Neuronal stem cell (in vitro differentiated cells): Measurements from ENCODE around the gene TACR3. TPM values are rescaled to one million over a fixed set of nuclear protein-coding genes. Genes with fewer than 3 reads are reported as not detected.

Source experiments
- DNase-seq: peaks from one replicate; pipeline ENCODE4 v3.0.0-alpha.2; 2013; ENCODE audit warnings: low spot score
- H2AFZ ChIP-seq: one replicate; pipeline ENCODE4 v1.6.1; 2013; ENCODE audit warnings: mild to moderate bottlenecking, low read length, inconsistent platforms
- H2AK5ac ChIP-seq: 2 replicates; pipeline ENCODE4 v1.6.1; 2013; ENCODE audit warnings: low read depth, mild to moderate bottlenecking, inconsistent platforms, low read length, moderate library complexity, mixed read lengths
- H2BK120ac ChIP-seq: 2 replicates; pipeline ENCODE4 v1.6.1; 2013; ENCODE audit warnings: low read depth, mild to moderate bottlenecking, inconsistent platforms, low read length, moderate library complexity, mixed read lengths
- H2BK12ac ChIP-seq: one replicate; pipeline ENCODE4 v1.6.1; 2013; ENCODE audit warnings: low read length, inconsistent platforms
- H2BK15ac ChIP-seq: 2 replicates; pipeline ENCODE4 v1.6.1; 2013; ENCODE audit warnings: mild to moderate bottlenecking, low read length, inconsistent platforms, mixed read lengths
- H2BK5ac ChIP-seq: one replicate; pipeline ENCODE4 v1.6.1; 2013; ENCODE audit warnings: inconsistent platforms, mild to moderate bottlenecking, low read length, moderate library complexity
- H3K14ac ChIP-seq: one replicate; pipeline ENCODE4 v1.6.1; 2013; ENCODE audit warnings: low read length, inconsistent platforms
- H3K18ac ChIP-seq: 2 replicates; pipeline ENCODE4 v1.6.1; 2013; ENCODE audit warnings: low read length, inconsistent platforms
- H3K23ac ChIP-seq: 2 replicates; pipeline ENCODE4 v1.6.1; 2013; ENCODE audit warnings: low read depth, mild to moderate bottlenecking, mixed read lengths, low read length, inconsistent platforms; ENCODE audit not compliant: poor library complexity
- H3K27ac ChIP-seq: replicated peaks from 3 replicates; pipeline ENCODE4 v1.5.1; 2013; ENCODE audit warnings: low read length, inconsistent platforms
- H3K27me3 ChIP-seq, 3 experiments: 2 replicates each; pipeline ENCODE4 v1.6.1; 2013; ENCODE audit warnings: low read length in 3 of 3, mild to moderate bottlenecking in 2 of 3, inconsistent platforms in 1 of 3, low read depth in 1 of 3, mixed read lengths in 1 of 3, moderate library complexity in 1 of 3; ENCODE audit not compliant: control insufficient read depth in 3 of 3, insufficient read depth in 3 of 3
- H3K36me3 ChIP-seq, 2 donors: replicated peaks in 1 of 2; 2 replicates each; pipeline ENCODE4 v1.6.1; 2013; ENCODE audit warnings: low read length in 2 of 2; ENCODE audit not compliant: control insufficient read depth in 2 of 2, insufficient read depth in 2 of 2
- H3K4ac ChIP-seq: 2 replicates; pipeline ENCODE4 v1.6.1; 2013; ENCODE audit warnings: inconsistent platforms, mild to moderate bottlenecking, low read length, moderate library complexity
- H3K4me1 ChIP-seq, 2 donors: 1 replicate in 1 of 2; 2 replicates in 1 of 2; pipeline ENCODE4 v1.6.1; 2013; ENCODE audit warnings: low read length in 2 of 2, low read depth in 1 of 2; ENCODE audit not compliant: control insufficient read depth in 2 of 2, insufficient read depth in 1 of 2
- H3K4me2 ChIP-seq: one replicate; pipeline ENCODE4 v1.6.1; 2013; ENCODE audit warnings: mild to moderate bottlenecking, low read length, inconsistent platforms; ENCODE audit not compliant: insufficient read depth, poor library complexity, severe bottlenecking
- H3K4me3 ChIP-seq, 2 donors: 2 replicates each; pipeline ENCODE4 v1.5.1; 2013; ENCODE audit warnings: low read length in 2 of 2, mild to moderate bottlenecking in 2 of 2, inconsistent platforms in 1 of 2, moderate library complexity in 1 of 2
- H3K79me1 ChIP-seq: one replicate; pipeline ENCODE4 v1.6.1; 2013; ENCODE audit warnings: low read depth, mild to moderate bottlenecking, inconsistent platforms, low read length, moderate library complexity
- H3K9ac ChIP-seq: one replicate; pipeline ENCODE4 v1.6.1; 2013; ENCODE audit warnings: mild to moderate bottlenecking, low read depth, low read length, inconsistent platforms; ENCODE audit not compliant: poor library complexity
- H3K9me3 ChIP-seq, 2 donors: replicated peaks in 1 of 2; 2 replicates each; pipeline versions ENCODE3 to v1.6.1; 2013; ENCODE audit warnings: low read length in 2 of 2, mild to moderate bottlenecking in 2 of 2, inconsistent platforms in 1 of 2, low read depth in 1 of 2, mixed read lengths in 1 of 2, moderate library complexity in 1 of 2; ENCODE audit not compliant: control insufficient read depth in 2 of 2, insufficient read depth in 1 of 2
- H4K8ac ChIP-seq: one replicate; pipeline ENCODE4 v1.6.1; 2013; ENCODE audit warnings: low read depth, mild to moderate bottlenecking, inconsistent platforms, low read length, moderate library complexity
- H4K91ac ChIP-seq: one replicate; pipeline ENCODE4 v1.6.1; 2013; ENCODE audit warnings: low read length, low read depth, mild to moderate bottlenecking, inconsistent platforms; ENCODE audit not compliant: poor library complexity
- WGBS, 2 donors: extraction: QIAGEN DNeasy Blood & Tissue Kit; methylation state at CpG; one replicate each; pipeline ENCODE4 v1.1.7; 2013; ENCODE audit warnings: missing lambda C conversion rate in 2 of 2, mixed read lengths in 1 of 2; ENCODE audit not compliant: insufficient read length in 2 of 2, insufficient replicate concordance in 1 of 2; ENCODE audit errors: extremely low coverage in 2 of 2; 5-methylcytosine and 5-hydroxymethylcytosine counted together
- polyA plus RNA-seq, 2 experiments: library from polyadenylated mRNA; stranded (reverse); fragments of 200-250 nt; gene quantifications; one replicate each; pipeline ENCODE4 v1.2.3, GENCODE V29; 2013

TACR3 gene, protein sequence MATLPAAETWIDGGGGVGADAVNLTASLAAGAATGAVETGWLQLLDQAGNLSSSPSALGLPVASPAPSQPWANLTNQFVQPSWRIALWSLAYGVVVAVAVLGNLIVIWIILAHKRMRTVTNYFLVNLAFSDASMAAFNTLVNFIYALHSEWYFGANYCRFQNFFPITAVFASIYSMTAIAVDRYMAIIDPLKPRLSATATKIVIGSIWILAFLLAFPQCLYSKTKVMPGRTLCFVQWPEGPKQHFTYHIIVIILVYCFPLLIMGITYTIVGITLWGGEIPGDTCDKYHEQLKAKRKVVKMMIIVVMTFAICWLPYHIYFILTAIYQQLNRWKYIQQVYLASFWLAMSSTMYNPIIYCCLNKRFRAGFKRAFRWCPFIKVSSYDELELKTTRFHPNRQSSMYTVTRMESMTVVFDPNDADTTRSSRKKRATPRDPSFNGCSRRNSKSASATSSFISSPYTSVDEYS
- 0.24 TPM for polyA plus RNA-seq (2013, experiment 1 of 2)
- polyA plus RNA-seq (2013, experiment 2 of 2), result 0.22 TPM

GRCh38 chr4:103719830-103720207 lies at the start of gene TACR3:
TSS of gene TACR3 (minus strand) at chr4:103719985. CDS start at chr4:103719675, 310 bp downstream.
- Histone ChIP-seq H4K8ac (peak within 1 kb of the TSS; percentile 94), H3K23ac (no peak within 1 kb of the TSS), H3K27ac (no peak within 1 kb of the TSS), H3K14ac (peak within 1 kb of the TSS; percentile 25), H3K4me1 (no peaks in the 10 kb centered on the region), H3K9me3 (no peaks in the 10 kb centered on the region), H2BK15ac (peak within 1 kb of the TSS; percentile 45), H3K4ac (peak within 1 kb of the TSS; percentile 26), H3K9ac (peak within 1 kb of the TSS; percentile 79), H2AFZ (peak within 1 kb of the TSS; percentile 81), H2AK5ac (no peak within 1 kb of the TSS), H3K4me2 (peak within 1 kb of the TSS; percentile 82), H4K91ac (no peak within 1 kb of the TSS), H2BK5ac (no peak within 1 kb of the TSS), H3K27me3 (peaks cover 0 to 4% (median 0%) of the 10 kb centered on the region in 3 experiments), H3K18ac (peak within 1 kb of the TSS; percentile 79), H3K36me3 (no peaks in the 10 kb centered on the region), H3K79me1 (no peaks in the 10 kb centered on the region), H3K4me3 (peak within 1 kb of the TSS; percentile 33 to 79), H2BK120ac (no peak within 1 kb of the TSS), H2BK12ac (peak within 1 kb of the TSS; percentile 33)
- no CpG with 5 or more reads among the region's 20 CpGs for WGBS, 2 donors
- peak; percentile 43 for DNase-seq

GRCh38 chr4:103757631-103758030 lies 37.8 kb upstream of the TACR3 start:
- Histone ChIP-seq H4K91ac (no peak overlapping the region), H3K79me1 (no peaks in the 10 kb centered on the region), H2BK12ac (no peak overlapping the region), H2BK120ac (no peak overlapping the region), H2BK5ac (no peak overlapping the region), H2AFZ (no peak overlapping the region), H3K4me3 (no peak overlapping the region), H3K36me3 (no peaks in the 10 kb centered on the region), H3K27me3 (no peaks in the 10 kb centered on the region), H4K8ac (no peak overlapping the region), H3K23ac (no peak overlapping the region), H3K9ac (no peak overlapping the region), H3K4me1 (no peaks in the 10 kb centered on the region), H3K4me2 (no peak overlapping the region), H3K14ac (no peak overlapping the region), H3K4ac (no peak overlapping the region), H3K18ac (no peak overlapping the region), H2BK15ac (no peak overlapping the region), H3K9me3 (no peaks in the 10 kb centered on the region), H2AK5ac (no peak overlapping the region), H3K27ac (no peak overlapping the region)
- no peak for DNase-seq
- WGBS, 2 donors, result no CpG with 5 or more reads among the region's 2 CpGs

- H3K9ac ChIP-seq, result no peak overlapping the region
- no peak overlapping the region for H3K4ac ChIP-seq
- H3K4me3 ChIP-seq, result no peak overlapping the region
- no peaks in the 10 kb centered on the region for H3K36me3 ChIP-seq
- H3K4me1 ChIP-seq, result no peaks in the 10 kb centered on the region
- H3K23ac ChIP-seq, result no peak overlapping the region
- H4K91ac ChIP-seq, result no peak overlapping the region
- DNase-seq, result no peak
- no peak overlapping the region for H2BK15ac ChIP-seq
- no peak overlapping the region for H2BK5ac ChIP-seq
- no peaks in the 10 kb centered on the region for H3K27me3 ChIP-seq
- H3K9me3 ChIP-seq, result no peaks in the 10 kb centered on the region
- no peak overlapping the region for H4K8ac ChIP-seq
- H3K14ac ChIP-seq, result no peak overlapping the region
- no peak overlapping the region for H3K4me2 ChIP-seq
- no peak overlapping the region for H3K27ac ChIP-seq
- H2AFZ ChIP-seq, result no peak overlapping the region
- H3K79me1 ChIP-seq, result no peaks in the 10 kb centered on the region
- no peak overlapping the region for H2AK5ac ChIP-seq
- no peak overlapping the region for H3K18ac ChIP-seq
- H2BK120ac ChIP-seq, result no peak overlapping the region
- no peak overlapping the region for H2BK12ac ChIP-seq
Observed at GRCh38 chr4:103756741-103757140, 37.0 kb upstream of the TACR3 start.

GRCh38 chr4:103754844-103755243 lies 35.1 kb upstream of the TACR3 start:
- no peak overlapping the region for H3K9ac ChIP-seq
- H4K91ac ChIP-seq, result no peak overlapping the region
- H3K36me3 ChIP-seq, result no peaks in the 10 kb centered on the region
- no peak overlapping the region for H2BK12ac ChIP-seq
- H2AFZ ChIP-seq, result no peak overlapping the region
- no peaks in the 10 kb centered on the region for H3K9me3 ChIP-seq
- H2BK15ac ChIP-seq, result no peak overlapping the region
- H2BK120ac ChIP-seq, result no peak overlapping the region
- no peaks in the 10 kb centered on the region for H3K79me1 ChIP-seq
- no peak overlapping the region for H2AK5ac ChIP-seq
- H3K27me3 ChIP-seq, result no peaks in the 10 kb centered on the region
- H3K4me2 ChIP-seq, result no peak overlapping the region
- H3K14ac ChIP-seq, result no peak overlapping the region
- no peak overlapping the region for H3K27ac ChIP-seq
- H3K23ac ChIP-seq, result no peak overlapping the region
- no peak for DNase-seq
- H3K18ac ChIP-seq, result no peak overlapping the region
- WGBS, 2 donors, result no CpG with 5 or more reads among the region's 3 CpGs
- no peak overlapping the region for H4K8ac ChIP-seq
- no peaks in the 10 kb centered on the region for H3K4me1 ChIP-seq
- H2BK5ac ChIP-seq, result no peak overlapping the region
- H3K4ac ChIP-seq, result no peak overlapping the region
- H3K4me3 ChIP-seq, result no peak overlapping the region
